NCI-H146 treated with DMSO at 0.1 percent for 48 hours (cell line): ENCODE measurements around the gene WDFY4.

Experiments used
- DNase-seq: peaks from one replicate; lab custom pipeline; 2025; ENCODE audit not compliant: unreplicated experiment; lab: John Stamatoyannopoulos, UW

The WDFY4 gene

GRCh38 chr10:49010295-49010694, 325.6 kb downstream of the WDFY4 start:
- DNase-seq, result no peak

GRCh38 chr10:49010865-49011264, 326.2 kb downstream of the WDFY4 start:
- DNase-seq, result no peak

GRCh38 chr10:49011756-49012155, 327.1 kb downstream of the WDFY4 start:
- DNase-seq, result no peak

- no peak for DNase-seq
Observed at GRCh38 chr10:49012603-49013002, 327.9 kb downstream of the WDFY4 start.

DNA sequence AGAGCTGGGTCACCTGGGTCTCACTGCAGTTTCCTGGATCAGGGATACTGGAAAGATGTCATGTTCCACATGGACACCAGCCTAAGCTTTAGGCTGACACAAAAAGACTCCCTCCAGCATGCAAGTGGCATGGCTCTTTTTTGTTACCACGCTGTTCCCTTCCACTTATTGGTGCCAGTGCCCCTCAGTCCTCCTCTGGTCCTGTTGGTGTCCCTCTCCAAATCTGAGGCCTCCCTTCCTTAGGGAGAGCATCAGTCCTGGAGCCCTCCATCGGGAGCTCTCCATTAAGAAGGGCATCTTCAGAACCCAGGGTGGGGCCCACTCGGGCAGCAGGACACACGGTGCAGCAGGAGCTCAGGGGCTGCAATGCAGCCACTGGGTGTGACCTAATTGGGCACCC, 331.0 kb downstream of the WDFY4 start:
- no peak for DNase-seq

DNA sequence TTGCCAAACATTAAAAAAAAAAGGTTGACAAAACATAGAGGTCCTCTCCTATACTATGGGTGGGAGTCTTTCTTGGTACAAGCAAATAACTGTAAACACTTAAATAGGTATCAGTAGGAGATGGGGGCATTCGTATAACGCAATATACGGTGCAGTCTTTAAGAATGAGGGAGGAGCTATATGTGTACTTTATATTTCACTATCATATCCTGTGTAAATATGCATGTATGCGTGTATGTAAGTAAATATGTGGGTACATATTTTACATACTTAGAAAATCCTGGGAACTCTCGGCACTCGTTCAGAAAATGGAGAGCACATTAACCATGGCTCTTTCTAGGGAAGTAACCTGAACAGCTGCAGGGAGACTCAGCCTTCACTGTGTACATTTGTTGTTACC, 337.0 kb downstream of the WDFY4 start:
- no peak for DNase-seq

DNA sequence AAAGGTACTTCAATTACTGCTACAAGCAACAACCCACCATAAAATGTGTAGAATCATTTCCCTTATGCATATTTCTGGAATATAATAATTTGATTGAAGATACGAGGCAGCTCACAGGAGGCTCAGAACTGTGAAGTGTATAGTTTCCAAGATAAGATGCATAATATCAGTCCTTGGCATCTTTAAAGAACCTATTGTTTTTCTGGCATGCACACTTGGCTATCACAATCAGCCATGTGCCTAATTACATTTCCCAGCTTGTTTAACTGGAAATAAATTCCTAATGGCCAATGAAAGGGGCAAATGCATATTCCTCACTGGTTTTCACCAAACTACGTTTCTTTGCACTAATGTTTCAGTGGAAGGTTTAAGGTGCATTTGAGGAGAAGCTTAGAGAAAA, 338.4 kb downstream of the WDFY4 start:
- DNase-seq, result no peak

GRCh38 chr10:49023752-49024151, 339.1 kb downstream of the WDFY4 start:
- DNase-seq, result no peak

DNA sequence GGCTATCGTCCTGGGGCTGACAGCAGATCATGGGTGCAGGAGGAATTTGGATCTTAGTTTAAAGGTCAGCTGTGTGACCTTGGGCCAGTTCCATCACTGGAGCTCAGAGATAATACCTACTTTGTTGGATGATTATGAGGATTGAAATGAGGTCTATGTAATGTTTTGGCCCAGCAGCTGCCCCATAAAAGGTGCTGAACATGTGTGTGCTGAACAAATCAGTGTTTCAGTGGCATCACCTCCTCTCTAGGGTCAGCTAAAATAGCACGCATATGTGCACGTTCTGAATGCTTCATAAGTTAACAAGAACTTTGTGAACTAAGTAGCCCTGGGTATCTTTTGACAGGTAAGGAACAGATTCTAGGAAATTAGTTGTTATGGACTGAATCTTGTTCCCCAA, 339.8 kb downstream of the WDFY4 start:
- no peak for DNase-seq

DNA sequence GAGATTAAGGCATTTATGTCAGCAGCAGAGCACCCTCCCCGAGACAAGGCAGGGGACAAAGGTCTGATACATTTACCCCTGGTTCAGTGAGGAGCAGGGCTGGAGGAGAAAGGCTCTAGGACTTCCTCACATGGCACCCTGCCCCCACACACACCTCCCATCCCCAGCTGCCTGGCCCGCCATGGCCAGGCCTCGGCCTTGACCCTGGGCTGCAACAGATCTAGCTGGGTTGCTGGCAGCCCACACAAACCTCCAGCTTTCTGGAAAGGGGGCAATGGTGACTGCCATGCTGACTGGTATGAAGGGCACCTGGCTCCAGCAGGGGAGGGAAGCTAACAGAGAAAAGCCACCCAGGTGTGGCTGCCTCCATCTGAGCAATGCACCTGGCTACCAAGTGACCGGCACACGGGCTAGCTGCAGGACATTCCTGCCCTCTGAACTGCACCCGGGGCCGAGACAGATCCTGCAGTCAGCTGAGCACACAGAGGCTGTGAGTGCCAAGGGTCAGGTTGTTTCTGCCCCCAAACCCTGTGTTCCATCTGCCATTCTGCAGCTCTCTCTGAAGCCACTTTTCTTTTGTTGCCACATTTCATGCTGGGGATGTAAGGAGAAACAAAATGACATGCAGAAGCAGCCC, 340.8 kb downstream of the WDFY4 start:
- DNase-seq, result peak; percentile 38

DNA sequence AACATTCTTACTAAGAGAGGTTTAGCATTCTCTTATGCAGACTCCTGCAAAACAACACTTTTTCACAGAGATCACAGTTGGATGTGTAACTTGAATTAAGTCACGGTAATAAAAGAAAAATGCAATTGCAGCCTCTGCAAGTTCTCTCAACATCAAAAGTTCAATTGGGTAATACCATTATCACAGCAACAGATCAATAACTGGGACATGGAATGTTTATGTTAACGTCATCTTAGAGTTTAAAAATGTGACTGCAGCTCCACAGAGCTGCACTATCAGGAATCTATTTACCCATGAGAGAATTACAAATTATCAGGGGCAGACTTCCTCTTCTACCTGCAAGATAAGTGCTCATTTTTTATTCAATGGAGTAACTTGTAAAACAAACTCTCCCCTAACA, 344.0 kb downstream of the WDFY4 start:
- no peak for DNase-seq

GRCh38 chr10:49029666-49030065, 345.0 kb downstream of the WDFY4 start:
- DNase-seq, result no peak
